H1 (cell line): ENCODE results near the gene HSPD1. TPM values are rescaled to one million over a fixed set of nuclear protein-coding genes. Genes with fewer than 3 reads are reported as not detected.
A peak's percentile ranks its signal among the peaks of the same experiment; 100 is the strongest.

ENCODE experiments used
- ATF3 ChIP-seq: IDR thresholded peaks from 2 replicates; pipeline ENCODE4 v1.6.1; 2011; ENCODE audit warnings: low read depth, mild to moderate bottlenecking, low read length; ENCODE audit not compliant: insufficient read depth
- CHD2 ChIP-seq: IDR thresholded peaks from 2 replicates; pipeline ENCODE4 v1.6.1; 2012; ENCODE audit warnings: low read length, improper control_type of control experiment
- CREB1 ChIP-seq: IDR thresholded peaks from 2 replicates; pipeline ENCODE4 v1.6.1; 2012; ENCODE audit warnings: inconsistent platforms
- E2F6 ChIP-seq: IDR thresholded peaks from 2 replicates; pipeline ENCODE4 v1.6.1; 2012; ENCODE audit warnings: inconsistent platforms
- FOSL1 ChIP-seq: IDR thresholded peaks from 2 replicates; pipeline ENCODE4 v1.6.1; 2011; ENCODE audit warnings: mild to moderate bottlenecking, low read depth, low read length, moderate library complexity; ENCODE audit not compliant: insufficient read depth
- GTF2F1 ChIP-seq: IDR thresholded peaks from 2 replicates; pipeline ENCODE4 v1.6.1; 2012; ENCODE audit warnings: low read depth, low read length, improper control_type of control experiment, borderline replicate concordance
- HDAC6 ChIP-seq: IDR thresholded peaks from one replicate; pipeline ENCODE4 v1.7.1; 2012; ENCODE audit warnings: low read depth, mild to moderate bottlenecking, inconsistent platforms, low read length, moderate library complexity
- KDM1A ChIP-seq: fragments of 200-600, 300-600 bp; sonication (generic); IDR thresholded peaks from 2 replicates; pipeline ENCODE4 v1.7.1; 2016; ENCODE audit warnings: mild to moderate bottlenecking, low read length, borderline replicate concordance
- KDM5A ChIP-seq: fragments of 200-600 bp; IDR thresholded peaks from 2 replicates; pipeline ENCODE4 v1.7.1; 2012; ENCODE audit warnings: mild to moderate bottlenecking, low read length, inconsistent platforms, mixed read lengths
- MAFK ChIP-seq: IDR thresholded peaks from 2 replicates; pipeline ENCODE4 v1.6.1; 2012; ENCODE audit warnings: low read depth, mild to moderate bottlenecking, improper control_type of control experiment, low read length
- NANOG ChIP-seq: IDR thresholded peaks from 2 replicates; pipeline ENCODE4 v1.6.1; 2011; ENCODE audit warnings: low read length, low read depth, mild to moderate bottlenecking, inconsistent platforms; ENCODE audit not compliant: insufficient read depth, poor library complexity, severe bottlenecking
- POLR2AphosphoS5 ChIP-seq: IDR thresholded peaks from 2 replicates; pipeline ENCODE4 v1.6.1; 2011; ENCODE audit warnings: low read depth, low read length
- POU5F1 ChIP-seq: IDR thresholded peaks from 2 replicates; pipeline ENCODE4 v1.6.1; 2011; ENCODE audit warnings: low read depth, mild to moderate bottlenecking, low read length, moderate library complexity
- RFX5 ChIP-seq: IDR thresholded peaks from 2 replicates; pipeline ENCODE4 v1.6.1; 2011; ENCODE audit warnings: low read depth, low read length, improper control_type of control experiment, borderline replicate concordance
- SP4 ChIP-seq: IDR thresholded peaks from 2 replicates; pipeline ENCODE4 v1.6.1; 2012; ENCODE audit warnings: low read length, inconsistent platforms
- TAF7 ChIP-seq: optimal IDR thresholded peaks from 2 replicates; pipeline ENCODE3; 2011; ENCODE audit warnings: low read depth, mild to moderate bottlenecking, inconsistent platforms, low read length, moderate library complexity, borderline replicate concordance
- TBP ChIP-seq: IDR thresholded peaks from 2 replicates; pipeline ENCODE4 v1.6.1; 2011; ENCODE audit warnings: low read depth, low read length, improper control_type of control experiment
- polyA plus RNA-seq, 7 experiments: library from polyadenylated mRNA; depleted of rRNA in 3 of 7; stranded (reverse) in 5 of 7; unstranded in 2 of 7; fragments of >200 nt in 5 of 7; fragments of 200-250 nt in 2 of 7; gene quantifications; 1 replicate in 5 of 7; 2 replicates in 1 of 7; 4 replicates in 1 of 7; pipeline versions ENCODE4 v1.2.1 to v1.2.3, GENCODE V29; 2011 to 2013; ENCODE audit warnings: missing spikeins in 2 of 7, mixed read lengths in 2 of 7
- total RNA-seq: library from RNA; stranded (reverse); fragmentation: NEBNext Ultra II Directional; extraction: Animal tissue kit (Norgen Biotek cat#: 25700); gene quantifications from 2 replicates; pipeline ENCODE4 v1.2.1, GENCODE V29; 2021

HSPD1 gene
- total and polyA plus RNA-seq, 2 of the 8 experiments (the other 6 are each of a cell fraction or from before 2014, with no cell fraction given), result 221 to 1,108 TPM

- TF ChIP-seq SP4 (peak; percentile 39), TAF7 (no peak), POLR2AphosphoS5 (peak; percentile 84), E2F6 (no peak), TBP (peak; percentile 72), FOSL1 (no peak), POU5F1 (no peak), ATF3 (no peak), RFX5 (0 out of 2 replicates have a peak, but pooled peaks have one; percentile 17), KDM5A (no peak), MAFK (no peak), GTF2F1 (no peak), NANOG (no peak), CREB1 (peak; percentile 88; the same call in 1 of the 2 replicates), HDAC6 (no peak), CHD2 (0 out of 2 replicates have a peak, but pooled peaks have one; percentile 6), KDM1A (no peak)
Observed at GRCh38 chr2:197453123-197453913, 46.3 kb downstream of the HSPD1 start, which contains the start of gene COQ10B (continued).
